GM21723 (cell line): Measurements from ENCODE around the gene S100A5.

Experiments
- ATAC-seq: cut with Tn5 transposase; IDR thresholded peaks from one replicate; pipeline ENCODE4 v1.9.1; 2021; ENCODE audit warnings: mild to moderate bottlenecking, moderate library complexity; ENCODE audit not compliant: unreplicated experiment

S100A5 gene

DNA sequence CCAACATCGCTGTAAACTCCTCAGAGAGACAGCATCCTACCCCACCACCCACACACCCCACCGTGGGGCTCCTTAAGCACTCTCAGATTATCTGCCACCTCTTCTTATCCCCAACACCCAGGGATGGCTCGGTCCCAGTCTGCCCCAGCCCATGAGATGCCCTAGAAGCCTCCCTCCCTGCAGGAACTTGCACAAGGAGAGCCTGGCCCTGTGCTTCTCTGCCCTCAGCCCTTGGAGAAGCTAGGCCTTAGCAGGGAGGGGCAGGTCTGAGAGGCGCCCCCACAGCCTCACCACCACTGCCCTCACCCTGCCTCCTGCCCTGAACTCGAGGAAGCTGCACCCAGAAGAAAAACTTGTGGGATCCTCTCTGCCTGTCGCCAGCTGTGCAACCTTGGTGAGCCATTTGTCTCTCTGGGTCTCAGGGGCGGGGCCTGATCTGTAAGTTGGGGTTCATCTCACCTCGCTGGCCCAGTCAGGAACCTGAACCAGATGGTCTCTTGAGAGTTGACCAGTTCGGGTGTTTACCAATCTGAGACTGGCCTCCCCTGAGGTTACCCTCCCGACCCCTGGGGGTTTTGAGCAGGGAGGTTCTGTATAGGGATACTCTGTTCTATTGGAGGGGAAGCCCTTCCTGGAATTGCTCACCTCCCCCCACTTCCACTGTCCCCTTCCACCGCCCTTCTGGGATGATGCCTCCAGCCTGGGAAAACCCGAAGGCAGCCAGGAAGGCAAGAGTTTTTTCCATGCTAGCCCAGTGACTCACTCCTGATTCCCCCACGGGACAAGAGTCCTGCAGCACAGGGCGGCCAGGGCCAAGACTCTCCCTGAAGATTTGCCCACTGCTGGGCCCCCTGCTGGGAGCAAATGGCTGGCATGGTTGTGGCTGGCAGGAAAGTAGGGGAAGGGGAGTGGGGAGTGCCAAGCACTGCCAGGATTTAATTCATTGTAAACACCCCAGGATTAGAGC is 8.3 kb upstream of the S100A5 start, which contains the start of gene S100A3:
Gene S100A3 (minus strand): TSS at position 537 of the 967 bp plus-strand sequence. CDS start 773 bp downstream, outside the sequence.
- ATAC-seq, result no peak

DNA sequence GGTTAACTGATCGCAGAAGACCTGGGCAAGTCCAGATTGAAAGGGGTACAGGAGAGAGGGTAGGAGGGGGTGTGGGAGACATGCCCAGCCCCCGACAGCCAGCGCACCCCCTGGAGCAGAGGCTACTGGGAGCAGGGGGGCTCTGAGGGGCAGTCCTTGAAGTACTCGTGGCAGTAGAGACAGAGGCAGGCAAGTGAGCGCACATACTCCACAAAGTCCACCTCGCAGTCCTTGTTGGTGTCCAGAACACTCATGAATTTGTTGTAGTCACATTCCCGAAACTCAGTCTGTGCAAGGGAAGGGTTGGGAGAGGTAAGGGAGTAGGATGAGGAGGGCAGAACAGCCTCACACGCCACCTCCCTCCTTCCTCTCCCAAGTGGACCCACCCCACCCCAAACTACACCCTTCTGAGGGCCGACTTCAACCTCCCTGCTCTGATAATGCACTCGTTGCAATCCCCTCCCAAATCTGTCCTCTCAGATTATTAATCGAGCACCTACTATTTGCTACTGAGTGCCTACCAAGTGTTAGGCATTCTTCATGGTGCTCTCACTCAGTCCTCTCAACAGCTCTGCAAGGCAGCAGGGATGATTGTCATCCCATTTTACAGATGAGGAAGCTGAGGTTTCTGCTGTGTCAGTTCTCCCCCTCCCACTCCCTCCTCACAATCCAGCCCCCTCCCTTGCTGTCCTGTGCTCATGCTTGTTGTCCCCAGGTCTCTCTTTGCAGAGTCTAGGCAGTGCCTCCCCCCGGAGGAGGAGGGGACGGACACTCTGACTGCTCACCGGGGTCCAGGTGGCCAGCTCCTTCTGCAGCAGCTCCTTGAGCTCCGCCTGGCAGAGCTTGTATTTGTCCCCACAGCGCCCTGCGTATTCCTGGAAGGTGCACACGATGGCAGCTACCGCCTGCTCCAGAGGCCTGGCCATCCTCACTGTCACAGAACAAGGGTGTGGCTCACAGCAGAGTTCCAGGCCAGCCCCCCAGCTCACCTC is 7.1 kb upstream of the S100A5 start:
- no peak for ATAC-seq

DNA sequence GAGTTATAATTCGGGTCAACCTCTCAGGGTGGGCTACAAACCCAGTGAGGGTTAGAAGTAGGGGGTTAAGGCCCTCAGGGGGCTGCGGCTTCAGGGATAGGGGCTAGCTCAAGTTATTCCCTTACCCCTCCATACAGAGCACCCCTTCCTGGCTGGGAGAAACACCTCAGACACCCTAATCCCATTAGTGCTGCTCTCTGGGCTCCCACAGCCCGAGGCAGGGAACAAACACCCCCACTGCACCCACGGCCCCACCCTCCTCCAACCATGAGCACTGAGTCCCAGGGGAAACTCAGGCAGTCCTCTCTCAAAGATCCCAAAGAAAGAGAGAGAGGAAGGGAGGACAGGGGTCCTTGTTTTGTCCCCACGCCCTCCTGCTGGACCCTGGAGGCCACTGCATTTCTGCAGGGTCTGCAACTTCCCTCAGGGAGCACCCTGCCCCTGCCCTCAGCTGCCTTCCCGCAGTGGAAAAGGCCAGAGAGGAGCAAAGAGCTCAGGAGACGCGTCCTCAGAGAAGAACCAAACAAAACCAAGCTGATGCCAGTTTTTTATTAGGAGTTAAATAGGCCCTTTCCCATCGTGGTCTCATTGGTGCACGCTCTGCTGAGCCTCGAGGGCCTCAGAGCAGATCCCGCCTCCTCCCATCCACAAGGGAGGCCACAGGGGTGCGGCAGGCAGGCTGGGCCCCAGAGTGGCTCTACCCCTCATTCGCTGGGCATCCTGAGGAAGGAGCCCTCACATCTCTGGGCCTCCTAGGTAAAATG is 6.2 kb upstream of the S100A5 start:
- no peak for ATAC-seq

DNA sequence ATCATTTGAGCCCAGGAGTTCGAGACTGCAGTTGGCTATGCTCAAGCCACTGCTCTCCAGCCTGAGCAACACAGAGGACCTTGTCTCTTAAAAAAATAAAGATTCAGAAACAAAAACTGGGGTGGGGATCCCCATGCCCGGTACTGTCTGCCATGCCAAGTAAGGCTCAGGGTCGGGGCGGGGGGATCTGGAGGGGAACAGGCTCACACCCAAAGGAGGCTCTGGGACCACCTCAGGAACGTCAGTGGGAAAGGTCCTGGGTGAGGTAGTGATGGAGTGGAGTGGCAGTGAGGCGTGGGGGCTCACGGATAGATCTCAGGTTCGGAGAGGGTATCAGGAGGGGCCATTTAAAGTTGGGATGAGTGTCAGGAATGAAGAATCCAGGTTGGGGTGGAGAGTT is 5.6 kb upstream of the S100A5 start:
- ATAC-seq, result no peak

DNA sequence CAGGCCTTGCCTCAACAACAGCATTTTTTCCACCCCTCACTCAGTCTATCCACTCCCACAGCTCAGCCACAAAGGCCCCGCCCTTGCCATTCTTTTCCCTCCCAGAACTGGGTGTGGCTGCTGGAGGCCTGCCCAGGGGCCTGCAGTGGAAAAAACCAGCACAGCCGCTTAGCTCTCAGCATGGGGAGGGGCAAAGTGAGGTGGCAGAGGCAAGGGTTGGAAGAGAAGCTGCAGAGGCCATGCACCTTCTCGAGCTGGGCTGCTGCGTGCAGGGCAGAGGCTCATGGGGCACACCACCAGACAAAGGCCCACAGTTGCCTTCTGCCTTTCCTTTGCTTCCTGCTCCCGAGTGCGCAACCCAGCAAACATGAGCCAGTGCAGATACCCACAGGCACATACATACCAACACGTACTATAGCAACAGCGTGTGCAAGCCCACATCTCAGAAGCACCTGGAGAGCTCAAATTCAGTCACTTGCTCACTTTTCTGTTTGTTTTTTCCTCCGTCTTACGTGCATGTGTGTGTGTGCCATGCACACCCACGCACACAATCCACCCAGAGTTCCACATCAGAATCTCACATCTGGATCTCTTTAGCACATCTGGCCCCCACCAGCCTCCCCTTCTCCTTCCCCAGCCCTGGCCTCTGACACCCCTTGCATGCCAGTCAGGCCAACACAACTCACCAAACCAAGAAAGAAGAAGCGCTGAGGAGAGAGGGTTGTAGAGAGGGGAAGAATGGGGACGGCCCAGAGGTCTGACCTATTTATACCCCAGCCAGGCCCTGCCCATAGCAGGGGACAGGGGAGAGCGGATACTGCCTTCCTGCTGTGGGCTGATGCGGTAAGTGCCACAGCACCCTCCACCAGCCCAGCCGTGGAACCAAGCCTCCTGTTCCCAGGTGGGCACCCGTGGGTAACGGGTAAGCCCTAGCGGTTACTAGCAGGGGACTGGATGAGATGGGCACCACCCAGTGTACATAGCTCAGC is 4.6 kb upstream of the S100A5 start, which contains the start of gene S100A4:
Gene S100A4 (minus strand): TSS at position 740 of the 989 bp plus-strand sequence. CDS start 1,012 bp downstream, outside the sequence.
- ATAC-seq, result peak; percentile 73

DNA sequence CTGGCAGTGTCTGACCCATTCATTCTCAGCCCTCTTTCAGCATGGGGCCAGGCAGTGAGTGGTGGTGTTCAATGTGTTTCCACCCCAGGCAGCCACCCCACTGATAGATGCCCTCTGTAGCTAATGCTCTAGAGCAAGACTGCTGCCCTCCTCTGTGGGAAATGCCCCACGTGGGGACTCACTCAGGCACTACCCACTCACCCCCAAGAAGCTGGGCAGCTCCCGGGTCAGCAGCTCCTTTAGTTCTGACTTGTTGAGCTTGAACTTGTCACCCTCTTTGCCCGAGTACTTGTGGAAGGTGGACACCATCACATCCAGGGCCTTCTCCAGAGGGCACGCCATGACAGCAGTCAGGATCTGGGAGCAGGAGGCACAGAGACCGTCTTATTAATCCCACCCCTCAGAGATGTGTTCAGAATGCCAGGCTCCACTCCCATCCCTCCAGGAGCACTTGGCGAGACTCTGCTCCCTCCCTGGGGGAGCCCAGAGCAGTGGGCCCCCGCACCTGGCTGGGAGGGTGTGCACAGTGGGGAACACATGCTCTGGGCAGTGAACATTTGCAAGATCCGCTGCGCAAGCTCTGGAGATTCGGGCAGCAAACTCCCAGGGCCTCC is 3.8 kb upstream of the S100A5 start:
- no peak for ATAC-seq

DNA sequence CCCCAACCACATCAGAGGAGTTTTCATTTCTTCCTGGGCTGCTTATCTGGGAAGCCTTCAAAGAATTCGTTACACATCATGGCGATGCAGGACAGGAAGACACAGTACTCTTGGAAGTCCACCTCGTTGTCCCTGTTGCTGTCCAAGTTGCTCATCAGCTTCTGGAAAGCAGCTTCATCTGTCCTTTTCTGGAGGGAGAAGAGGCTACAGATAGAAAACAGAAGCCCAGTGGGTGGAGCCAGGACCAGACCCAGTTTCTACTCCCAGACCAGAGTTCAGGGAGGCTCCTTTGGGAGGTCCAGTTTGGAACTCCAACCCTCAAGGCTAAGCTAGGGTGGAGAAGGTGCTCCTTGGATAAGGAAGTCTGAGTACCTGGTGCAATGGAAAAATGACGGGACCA is 3.0 kb upstream of the S100A5 start:
- no peak for ATAC-seq

DNA sequence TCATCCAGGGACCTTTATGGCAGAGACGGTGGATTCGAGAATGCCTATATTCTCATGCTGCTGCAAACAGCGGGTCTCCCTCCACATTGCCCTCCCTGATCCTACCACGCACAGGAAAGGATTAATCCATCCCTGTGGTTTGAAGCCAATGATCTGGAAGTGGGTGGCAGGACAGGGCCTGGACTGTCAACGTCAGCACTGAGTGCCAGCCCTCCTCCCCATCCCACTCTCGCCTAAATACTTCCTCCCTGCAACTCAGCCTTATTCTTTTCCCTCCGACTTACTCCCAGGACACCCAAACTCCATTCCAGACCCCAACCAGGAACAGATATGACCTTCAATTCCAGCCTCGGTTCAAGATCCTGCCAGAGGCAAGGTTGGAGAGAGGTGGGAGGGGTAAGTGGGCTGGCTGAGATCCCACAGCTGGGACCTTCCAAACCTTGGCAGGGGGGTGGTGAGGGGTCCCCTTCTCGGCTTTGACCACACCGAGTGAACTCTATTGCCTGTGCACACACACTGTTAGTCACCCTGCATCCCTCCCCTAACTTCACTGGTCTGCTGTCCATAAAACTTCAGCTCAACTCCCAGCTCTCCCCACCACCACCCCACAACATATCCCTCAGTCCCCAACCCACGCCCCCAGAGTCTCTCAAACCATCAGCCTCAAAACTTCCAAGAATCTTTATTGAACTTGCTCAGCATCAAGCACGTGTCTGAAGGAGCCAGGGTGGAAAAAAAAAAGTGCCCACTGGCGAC is 2.4 kb upstream of the S100A5 start:
- no peak for ATAC-seq

DNA sequence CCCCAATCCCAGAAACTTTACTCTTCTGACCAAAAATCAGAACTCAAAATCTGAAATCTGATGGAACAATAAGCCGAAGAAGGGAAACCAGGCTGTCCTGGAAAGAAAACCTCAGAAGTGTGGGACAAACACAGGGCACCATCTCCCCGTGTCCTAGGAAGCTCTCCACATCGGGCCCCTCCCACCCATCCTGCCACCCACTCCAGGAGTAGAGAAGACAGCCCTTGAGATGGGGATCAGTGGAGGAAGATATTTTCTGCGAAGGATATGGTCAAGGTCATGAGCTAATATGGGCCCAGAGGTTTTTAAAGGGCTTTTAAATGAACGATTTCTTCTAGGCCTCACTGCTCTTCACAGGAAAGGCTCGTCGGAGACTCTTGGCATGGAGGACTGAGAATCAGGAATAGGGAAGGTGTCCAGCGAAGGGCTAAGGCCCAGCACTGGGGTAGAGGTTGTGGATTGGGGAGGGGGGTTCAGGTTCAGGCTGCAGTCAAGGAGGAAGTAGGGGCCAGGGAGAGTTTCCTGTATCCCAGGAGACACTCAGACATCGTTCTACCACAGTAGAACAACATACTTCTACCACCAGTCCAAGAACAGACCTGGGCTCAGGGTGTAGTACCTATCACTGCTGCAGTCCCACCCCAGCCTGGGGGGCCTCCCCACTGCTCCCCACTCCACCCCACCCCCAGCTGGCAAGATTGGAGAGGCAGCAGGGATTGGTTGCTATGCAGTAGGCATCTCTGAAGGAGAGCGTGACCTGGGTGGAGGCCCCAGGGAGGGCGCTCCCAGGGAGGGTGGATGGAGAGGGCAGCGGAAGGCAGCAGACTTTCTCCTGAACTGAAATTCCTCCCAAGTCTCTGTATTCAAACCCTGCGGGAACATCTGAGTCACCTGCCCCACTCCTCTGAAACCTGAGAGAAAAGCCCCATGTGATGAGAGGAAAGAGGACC is 1.2 kb upstream of the S100A5 start:
- no peak for ATAC-seq

DNA sequence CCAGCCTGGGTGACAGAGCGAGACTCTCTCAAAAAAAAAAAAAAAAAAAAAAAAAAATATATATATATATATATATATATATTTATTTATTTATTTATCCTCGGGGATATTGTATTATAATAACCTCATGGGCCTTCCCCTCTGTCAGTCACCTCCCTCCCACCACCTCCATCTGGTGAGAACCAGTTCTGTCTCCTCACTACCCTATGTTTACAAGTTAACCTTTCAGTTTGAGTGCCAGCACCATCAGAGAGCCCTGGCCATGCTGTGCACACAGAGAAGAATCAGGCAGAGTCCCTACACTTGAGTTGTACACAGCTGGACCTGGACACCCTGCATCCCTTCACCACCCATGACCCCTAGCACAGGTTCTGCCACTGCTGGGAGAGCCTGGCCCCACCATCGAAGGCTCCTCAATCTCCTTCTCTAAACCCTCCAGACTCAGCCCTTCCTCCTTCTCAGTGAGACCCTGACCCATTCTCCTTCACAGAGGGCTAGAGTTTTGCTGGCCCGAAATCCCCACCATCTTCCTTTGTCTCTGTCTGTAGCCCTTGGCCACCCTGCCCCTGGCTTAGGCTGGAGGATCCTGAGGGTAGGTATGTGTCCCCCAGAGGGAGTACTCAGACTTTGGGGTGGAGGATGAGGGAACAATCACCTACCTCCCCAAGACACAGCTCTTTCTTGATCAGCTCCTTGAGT is 1.2 kb downstream of the S100A5 start:
- ATAC-seq, result no peak

DNA sequence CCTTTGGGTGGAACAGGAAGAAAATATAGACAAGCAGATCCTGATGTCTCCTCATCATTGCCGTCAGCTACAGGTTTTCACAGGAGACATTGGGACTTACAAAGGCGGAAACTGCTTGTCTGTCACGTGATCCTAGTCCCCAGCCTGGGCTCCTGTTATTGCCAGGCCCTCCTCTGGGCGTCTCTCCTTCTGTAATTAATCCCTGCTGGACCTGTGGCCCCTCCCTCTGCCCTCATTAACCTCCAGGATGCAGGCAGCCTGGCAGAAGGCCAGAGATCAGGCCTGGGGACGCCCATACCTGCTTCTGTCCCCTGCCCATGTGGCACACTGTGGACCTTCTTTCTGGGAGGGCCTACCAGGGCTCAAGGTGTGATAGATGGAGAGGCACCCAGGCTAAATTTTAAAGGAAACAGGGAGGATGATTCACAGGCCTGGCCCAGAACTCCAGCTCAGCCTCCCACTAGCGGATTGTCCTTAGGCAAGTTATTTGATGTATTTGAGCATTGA is 2.4 kb downstream of the S100A5 start:
- no peak for ATAC-seq

DNA sequence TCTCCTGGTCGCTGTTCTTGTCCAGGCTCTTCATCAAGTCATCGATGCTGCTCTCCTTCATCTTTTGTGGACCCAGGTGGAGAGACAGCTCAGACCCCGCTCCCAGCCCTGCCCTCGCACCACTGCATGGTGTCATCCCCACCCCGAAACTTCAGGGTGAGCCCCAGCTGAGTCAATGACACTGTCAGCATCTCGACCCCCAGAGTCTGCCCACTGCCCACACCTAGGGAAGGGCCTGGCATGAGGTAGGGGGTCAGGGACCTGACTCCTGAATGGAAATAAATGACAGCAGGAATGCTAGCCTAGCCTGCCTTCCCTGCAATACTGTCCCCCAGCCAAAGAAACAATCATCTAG is 3.4 kb downstream of the S100A5 start:
- no peak for ATAC-seq

DNA sequence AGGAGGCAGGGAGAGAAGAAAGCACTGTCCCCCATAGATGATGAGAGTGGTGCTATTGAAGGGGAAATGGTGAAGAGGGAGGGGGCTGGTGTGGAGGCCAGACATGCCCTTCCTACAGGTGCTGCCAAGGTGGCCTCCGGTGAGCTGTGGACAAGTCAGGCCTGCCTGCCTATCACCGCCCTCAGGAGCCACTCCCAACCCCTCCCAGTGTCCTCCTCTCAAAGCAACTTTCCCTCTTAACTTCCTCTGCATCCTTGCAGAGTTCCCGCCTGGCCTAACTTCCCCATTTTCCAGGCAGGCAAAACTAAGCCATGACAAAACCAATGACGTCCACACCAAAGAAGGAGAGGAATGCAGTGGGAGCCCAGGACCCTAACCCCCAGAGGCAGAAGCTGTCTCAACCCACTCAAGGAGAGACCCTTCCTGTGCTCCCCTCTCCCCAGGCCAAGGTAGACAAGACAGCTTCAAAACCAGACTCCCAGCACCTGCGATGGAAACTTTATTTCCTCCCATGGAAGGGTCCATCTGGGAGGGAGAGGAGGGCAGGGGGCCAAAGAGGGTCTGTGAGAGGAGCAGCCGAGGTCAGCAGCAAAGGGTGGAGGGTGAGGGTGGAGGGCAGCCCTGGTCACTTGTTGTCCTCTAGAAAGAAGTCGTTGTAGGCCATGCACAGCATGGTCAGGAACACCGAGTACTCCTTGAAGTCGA is 3.9 kb downstream of the S100A5 start:
- no peak for ATAC-seq

DNA sequence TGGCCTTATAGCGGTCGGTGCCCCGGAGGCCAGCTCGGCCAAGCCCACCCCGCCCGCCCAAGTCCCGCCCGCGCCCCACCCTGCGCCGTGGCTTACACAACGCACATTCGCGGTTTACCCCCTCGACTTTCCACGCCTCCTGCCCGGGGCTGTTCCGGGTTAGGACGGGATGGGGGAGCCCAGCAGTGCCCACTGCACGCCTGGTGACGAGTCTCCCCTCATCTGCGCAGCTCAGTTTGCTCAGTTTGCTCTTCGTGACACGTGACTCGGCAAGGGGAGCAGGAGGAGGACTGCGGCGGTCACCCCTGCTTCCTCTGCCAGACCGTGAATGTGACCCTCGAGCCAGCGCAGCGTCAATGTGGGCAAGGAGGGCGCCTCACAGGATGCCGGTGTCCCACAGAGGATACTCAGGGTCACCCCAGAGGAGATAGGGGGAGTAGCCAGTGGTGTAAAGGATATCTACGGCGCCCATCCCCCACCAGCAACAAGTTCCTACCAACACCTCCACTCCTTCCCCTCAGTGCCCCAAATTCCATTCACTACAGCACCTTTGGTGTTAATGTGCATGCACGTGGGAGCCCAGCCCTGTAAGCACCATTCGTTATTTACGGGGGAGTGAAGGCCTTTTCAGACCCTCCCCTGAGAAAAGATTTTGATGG is 4.6 kb downstream of the S100A5 start:
- peak; percentile 60 for ATAC-seq
